Esophagus squamous epithelium (tissue), 4 donors: Measurements from ENCODE around the gene DLG2.

ENCODE experiments used
- POLR2A ChIP-seq, 4 donors: fragments of 450-650 bp; IDR thresholded peaks; one replicate each; pipeline ENCODE4 v1.6.1; 2017; ENCODE audit warnings: antibody characterized with exemption in 4 of 4, mild to moderate bottlenecking in 4 of 4, moderate library complexity in 3 of 4
- TF ChIP-seq, protein P1 (sequence below), 6 experiments: fragments of 450-650 bp in 4 of 6; fragments of 200-600 bp in 2 of 6; sonication (generic) in 2 of 6; IDR thresholded peaks; one replicate each; pipeline ENCODE4 v1.5.1; 2016 to 2019; ENCODE audit warnings: antibody characterized with exemption in 6 of 6, mild to moderate bottlenecking in 4 of 6, moderate library complexity in 4 of 6

DNA sequence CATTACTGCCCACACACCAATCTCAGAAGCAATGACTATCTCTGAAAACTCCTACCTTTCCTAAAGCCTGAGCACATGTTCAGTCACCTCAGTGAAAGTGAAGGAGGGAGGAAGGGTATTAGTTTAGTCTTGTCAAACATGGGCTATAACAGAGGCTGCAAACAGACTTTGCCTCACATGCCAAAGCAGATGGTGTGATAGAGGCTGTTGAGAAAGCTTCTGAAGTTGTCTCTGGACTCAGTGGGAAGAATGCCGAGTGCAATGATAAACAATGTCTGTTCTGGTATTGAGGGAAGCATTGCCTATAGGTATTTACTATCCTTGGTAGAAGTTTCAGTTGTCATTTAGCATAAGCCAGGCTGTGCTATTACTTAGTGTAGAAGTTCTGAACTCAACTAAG, 2026.5 kb downstream of the DLG2 start:
- no peak for TF ChIP-seq POLR2A (IDR thresholded peaks at IDR 0.05)
- TF ChIP-seq, protein P1, sequence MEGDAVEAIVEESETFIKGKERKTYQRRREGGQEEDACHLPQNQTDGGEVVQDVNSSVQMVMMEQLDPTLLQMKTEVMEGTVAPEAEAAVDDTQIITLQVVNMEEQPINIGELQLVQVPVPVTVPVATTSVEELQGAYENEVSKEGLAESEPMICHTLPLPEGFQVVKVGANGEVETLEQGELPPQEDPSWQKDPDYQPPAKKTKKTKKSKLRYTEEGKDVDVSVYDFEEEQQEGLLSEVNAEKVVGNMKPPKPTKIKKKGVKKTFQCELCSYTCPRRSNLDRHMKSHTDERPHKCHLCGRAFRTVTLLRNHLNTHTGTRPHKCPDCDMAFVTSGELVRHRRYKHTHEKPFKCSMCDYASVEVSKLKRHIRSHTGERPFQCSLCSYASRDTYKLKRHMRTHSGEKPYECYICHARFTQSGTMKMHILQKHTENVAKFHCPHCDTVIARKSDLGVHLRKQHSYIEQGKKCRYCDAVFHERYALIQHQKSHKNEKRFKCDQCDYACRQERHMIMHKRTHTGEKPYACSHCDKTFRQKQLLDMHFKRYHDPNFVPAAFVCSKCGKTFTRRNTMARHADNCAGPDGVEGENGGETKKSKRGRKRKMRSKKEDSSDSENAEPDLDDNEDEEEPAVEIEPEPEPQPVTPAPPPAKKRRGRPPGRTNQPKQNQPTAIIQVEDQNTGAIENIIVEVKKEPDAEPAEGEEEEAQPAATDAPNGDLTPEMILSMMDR (IDR thresholded peaks at IDR 0.05): no peak
